ENCODE measurements around the gene CERS6. TPM values are rescaled to one million over a fixed set of nuclear protein-coding genes. Genes with fewer than 3 reads are reported as not detected.

The CERS6 gene
- total RNA-seq, 1 donor from 2014 or later: 10.9 TPM

DNA sequence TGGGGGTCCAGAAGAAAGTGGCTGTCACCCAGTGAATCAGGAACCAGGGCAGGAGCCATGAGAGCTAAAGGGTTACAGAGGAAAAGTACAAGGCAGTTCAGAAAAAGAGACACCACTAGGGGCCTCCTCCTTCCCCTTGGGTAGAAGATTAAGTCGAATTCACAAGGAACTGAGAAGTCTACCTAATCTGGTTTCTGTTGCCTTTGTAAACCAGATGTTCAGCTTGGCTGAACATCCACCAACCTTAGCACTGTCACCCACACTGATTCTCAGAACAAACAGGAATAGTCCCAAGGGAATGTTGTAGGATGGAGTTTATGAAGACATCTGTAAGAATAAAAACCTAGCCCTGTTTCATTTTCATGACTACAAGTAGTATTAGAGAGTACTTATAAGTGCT, 256.0 kb downstream of the CERS6 start:
- no peaks in the 10 kb centered on the region for H3K27me3 ChIP-seq
- TF ChIP-seq, protein P1, sequence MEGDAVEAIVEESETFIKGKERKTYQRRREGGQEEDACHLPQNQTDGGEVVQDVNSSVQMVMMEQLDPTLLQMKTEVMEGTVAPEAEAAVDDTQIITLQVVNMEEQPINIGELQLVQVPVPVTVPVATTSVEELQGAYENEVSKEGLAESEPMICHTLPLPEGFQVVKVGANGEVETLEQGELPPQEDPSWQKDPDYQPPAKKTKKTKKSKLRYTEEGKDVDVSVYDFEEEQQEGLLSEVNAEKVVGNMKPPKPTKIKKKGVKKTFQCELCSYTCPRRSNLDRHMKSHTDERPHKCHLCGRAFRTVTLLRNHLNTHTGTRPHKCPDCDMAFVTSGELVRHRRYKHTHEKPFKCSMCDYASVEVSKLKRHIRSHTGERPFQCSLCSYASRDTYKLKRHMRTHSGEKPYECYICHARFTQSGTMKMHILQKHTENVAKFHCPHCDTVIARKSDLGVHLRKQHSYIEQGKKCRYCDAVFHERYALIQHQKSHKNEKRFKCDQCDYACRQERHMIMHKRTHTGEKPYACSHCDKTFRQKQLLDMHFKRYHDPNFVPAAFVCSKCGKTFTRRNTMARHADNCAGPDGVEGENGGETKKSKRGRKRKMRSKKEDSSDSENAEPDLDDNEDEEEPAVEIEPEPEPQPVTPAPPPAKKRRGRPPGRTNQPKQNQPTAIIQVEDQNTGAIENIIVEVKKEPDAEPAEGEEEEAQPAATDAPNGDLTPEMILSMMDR (IDR thresholded peaks at IDR 0.05): no peak
- DNase-seq (ENCODE audit: low spot score in 2 of 2): no peak
- no peak overlapping the region for H3K4me3 ChIP-seq
- no peaks in the 10 kb centered on the region for H3K4me1 ChIP-seq
- intact Hi-C loops (cut with DNase I): no loop called here
- no peaks in the 10 kb centered on the region for H3K36me3 ChIP-seq
- H3K27ac ChIP-seq: no peak overlapping the region
- no peaks in the 10 kb centered on the region for H3K9me3 ChIP-seq

DNA sequence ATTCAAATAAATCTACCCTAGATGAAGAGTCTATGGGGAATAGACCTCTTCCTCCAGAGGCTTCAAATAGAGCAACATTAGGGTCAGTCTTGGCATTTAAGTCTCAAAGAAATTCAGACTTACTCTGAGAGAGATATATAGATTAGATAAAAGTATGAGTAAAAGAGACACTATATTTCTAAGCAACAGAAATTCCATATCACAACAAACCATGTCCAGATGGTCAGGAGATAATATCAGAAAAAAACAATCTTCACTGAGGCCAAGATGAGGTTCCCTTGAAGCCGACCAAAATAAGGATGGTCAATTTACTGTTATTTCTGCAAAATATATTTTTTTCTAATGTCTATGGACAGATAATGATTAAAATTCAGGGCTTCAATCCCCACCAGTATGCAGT, 257.3 kb downstream of the CERS6 start:
- Histone ChIP-seq H3K36me3 (no peaks in the 10 kb centered on the region), H3K4me3 (no peak overlapping the region), H3K27ac (no peak overlapping the region), H3K9me3 (no peaks in the 10 kb centered on the region), H3K27me3 (no peaks in the 10 kb centered on the region), H3K4me1 (no peaks in the 10 kb centered on the region)
- no peak for DNase-seq (ENCODE audit: low spot score in 2 of 2)
- TF ChIP-seq, protein P1 (IDR thresholded peaks at IDR 0.05): no peak
- intact Hi-C loops (cut with DNase I): no loop called here

DNA sequence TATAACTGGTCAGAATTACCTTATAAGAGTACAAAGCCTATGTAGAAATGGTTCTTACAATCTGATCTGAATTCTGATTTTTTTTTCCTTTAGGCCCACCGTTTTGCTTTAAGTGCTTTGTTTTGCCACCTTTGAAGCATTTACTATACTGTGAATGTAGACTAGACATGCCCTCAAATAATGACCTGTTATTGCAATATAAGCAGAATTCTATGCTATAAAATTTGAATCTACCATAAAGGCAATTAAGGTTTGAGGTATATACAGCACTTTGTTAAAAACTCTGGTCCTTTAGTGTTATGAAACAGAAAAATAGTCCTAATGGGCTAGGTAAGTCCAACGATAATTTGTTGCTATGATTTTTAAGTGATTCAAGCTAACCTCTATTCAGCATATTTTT, 259.8 kb downstream of the CERS6 start:
- Histone ChIP-seq H3K4me3 (no peak overlapping the region), H3K9me3 (no peaks in the 10 kb centered on the region), H3K4me1 (no peaks in the 10 kb centered on the region), H3K36me3 (no peaks in the 10 kb centered on the region), H3K27ac (no peak overlapping the region), H3K27me3 (no peaks in the 10 kb centered on the region)
- intact Hi-C loops (cut with DNase I): no loop called here
- no peak for DNase-seq (ENCODE audit: low spot score in 2 of 2)
- TF ChIP-seq, protein P1 (IDR thresholded peaks at IDR 0.05): no peak

DNA sequence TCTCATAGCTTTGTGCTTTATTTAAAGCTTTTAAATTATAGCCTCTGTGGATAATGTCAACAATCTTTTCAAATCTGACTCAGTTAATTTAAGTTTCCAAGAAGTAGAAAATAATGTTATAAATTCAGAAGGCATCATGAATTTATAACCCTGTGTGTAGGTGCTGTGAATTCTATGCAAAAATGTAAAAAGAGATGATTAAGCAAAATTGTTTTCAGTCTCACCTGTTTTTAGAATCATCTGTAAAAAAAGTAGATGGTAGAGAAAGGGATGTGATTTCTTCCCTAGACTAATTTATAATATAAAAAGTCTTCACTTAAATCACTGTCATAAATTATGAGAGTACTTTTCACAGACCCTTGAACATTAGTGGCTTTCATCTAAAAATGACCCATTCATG, 260.8 kb downstream of the CERS6 start:
- no peaks in the 10 kb centered on the region for H3K4me1 ChIP-seq
- H3K27ac ChIP-seq: no peak overlapping the region
- no peaks in the 10 kb centered on the region for H3K36me3 ChIP-seq
- H3K27me3 ChIP-seq: no peaks in the 10 kb centered on the region
- H3K9me3 ChIP-seq: no peaks in the 10 kb centered on the region
- DNase-seq (ENCODE audit: low spot score in 2 of 2): no peak
- intact Hi-C loops (cut with DNase I): no loop called here
- no peak overlapping the region for H3K4me3 ChIP-seq
- TF ChIP-seq, protein P1 (IDR thresholded peaks at IDR 0.05): no peak

DNA sequence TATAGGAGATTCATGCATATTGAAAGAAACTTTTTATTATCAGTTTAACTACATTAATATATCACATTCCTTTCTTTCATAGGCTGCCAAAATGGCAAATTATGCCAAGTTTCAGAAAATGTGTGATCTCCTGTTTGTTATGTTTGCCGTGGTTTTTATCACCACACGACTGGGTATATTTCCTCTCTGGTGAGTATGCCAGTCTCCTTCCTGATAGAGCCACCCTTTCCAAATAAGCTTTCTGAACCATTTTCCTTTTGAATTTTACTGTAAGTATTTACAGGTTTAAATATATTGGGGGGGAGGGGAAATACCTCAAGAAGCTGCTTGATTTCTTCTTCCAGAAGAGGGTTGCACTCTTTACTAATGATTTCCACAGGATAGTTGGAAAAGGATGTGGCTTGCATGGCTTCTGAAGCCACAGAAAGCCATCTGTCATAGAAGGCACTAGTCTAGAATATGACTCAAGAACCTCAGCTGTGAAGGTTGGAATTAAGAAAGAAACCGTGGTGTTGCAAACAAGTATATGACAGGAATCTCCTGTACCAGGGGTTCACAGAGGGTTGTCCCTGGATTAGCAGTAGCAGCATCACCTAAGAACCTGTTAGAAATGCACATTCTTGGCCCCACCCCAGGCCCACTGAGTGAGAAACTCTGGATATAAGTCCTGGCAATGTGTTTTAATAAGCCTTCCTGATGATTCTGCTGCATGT, 261.9 kb downstream of the CERS6 start:
- intact Hi-C loops (cut with DNase I): no loop called here
- H3K36me3 ChIP-seq: no peaks in the 10 kb centered on the region

More for the DNA sequence above, 261.9 kb downstream of the CERS6 start:
- no peaks in the 10 kb centered on the region for H3K9me3 ChIP-seq
- TF ChIP-seq, protein P1 (IDR thresholded peaks at IDR 0.05): no peak
- no peaks in the 10 kb centered on the region for H3K4me1 ChIP-seq
- no peaks in the 10 kb centered on the region for H3K27me3 ChIP-seq
- no peak overlapping the region for H3K4me3 ChIP-seq
- DNase-seq (ENCODE audit: low spot score in 2 of 2): no peak
- H3K27ac ChIP-seq: no peak overlapping the region
